CD14-positive monocyte (primary cell): Measurements from ENCODE around the gene DERL3. TPM values are rescaled to one million over a fixed set of nuclear protein-coding genes. Genes with fewer than 3 reads are reported as not detected.
A peak's percentile ranks its signal among the peaks of the same experiment; 100 is the strongest.
"Not testable (repeated sequence)": the region's sequence is repeated elsewhere in the genome, so short reads cannot be mapped to it uniquely, and the experiment has no call there.

Source experiments
- DNase-seq, 3 donors: peaks; one replicate each; pipeline ENCODE4 v3.0.0-alpha.2; 2011 to 2022
- H2AFZ ChIP-seq: 2 replicates; pipeline ENCODE4 v1.6.0; 2012; ENCODE audit warnings: mild to moderate bottlenecking, low read depth, low read length, inconsistent platforms; ENCODE audit not compliant: insufficient read depth, poor library complexity, severe bottlenecking
- H3K27ac ChIP-seq, 2 donors: 1 replicate in 1 of 2; 2 replicates in 1 of 2; pipeline ENCODE4 v1.5.1; 2012 to 2013; ENCODE audit warnings: low read length in 2 of 2, control low read depth in 1 of 2, inconsistent platforms in 1 of 2, low read depth in 1 of 2, mild to moderate bottlenecking in 1 of 2
- H3K27me3 ChIP-seq, 2 donors: one replicate each; pipeline versions ENCODE4 v1.6.0 to v1.6.1; 2011 to 2013; ENCODE audit warnings: low read length in 2 of 2; ENCODE audit not compliant: control insufficient read depth in 2 of 2, insufficient read depth in 2 of 2
- H3K36me3 ChIP-seq, 2 donors: replicated peaks in 1 of 2; 1 replicate in 1 of 2; 2 replicates in 1 of 2; pipeline versions ENCODE4 v1.5.1 to v1.6.1; 2012 to 2013; ENCODE audit warnings: low read length in 2 of 2, control low read depth in 1 of 2, inconsistent platforms in 1 of 2, mild to moderate bottlenecking in 1 of 2; ENCODE audit not compliant: insufficient read depth in 2 of 2, control insufficient read depth in 1 of 2
- H3K4me1 ChIP-seq, 2 donors: 1 replicate in 1 of 2; 2 replicates in 1 of 2; pipeline versions ENCODE4 v1.5.1 to v1.6.1; 2012 to 2013; ENCODE audit warnings: low read length in 2 of 2, control low read depth in 1 of 2, inconsistent platforms in 1 of 2, mild to moderate bottlenecking in 1 of 2, moderate library complexity in 1 of 2; ENCODE audit not compliant: insufficient read depth in 2 of 2, control insufficient read depth in 1 of 2
- H3K4me2 ChIP-seq: replicated peaks from 2 replicates; pipeline ENCODE3; 2012; ENCODE audit warnings: low read length, moderate library complexity, mild to moderate bottlenecking; ENCODE audit not compliant: poor library complexity, severe bottlenecking; ENCODE audit errors: extremely low read depth
- H3K4me3 ChIP-seq, 3 experiments: fragments of 200-600 bp in 1 of 3; sonication (generic) in 1 of 3; replicated peaks in 1 of 3; 1 replicate in 2 of 3; 2 replicates in 1 of 3; pipeline ENCODE4 v1.5.1; 2011 to 2013; ENCODE audit warnings: low read length in 3 of 3, mild to moderate bottlenecking in 3 of 3, control low read depth in 2 of 3, low read depth in 2 of 3, inconsistent platforms in 1 of 3, moderate library complexity in 1 of 3
- H3K79me2 ChIP-seq: 2 replicates; pipeline ENCODE4 v1.6.0; 2012; ENCODE audit warnings: mild to moderate bottlenecking, control low read depth, inconsistent platforms, low read length, moderate library complexity; ENCODE audit not compliant: insufficient read depth
- H3K9ac ChIP-seq: 2 replicates; pipeline ENCODE4 v1.6.0; 2017; ENCODE audit warnings: low read length, mild to moderate bottlenecking; ENCODE audit not compliant: insufficient read depth, poor library complexity, severe bottlenecking
- H3K9me3 ChIP-seq, 2 donors: replicated peaks in 1 of 2; 1 replicate in 1 of 2; 2 replicates in 1 of 2; pipeline versions ENCODE4 v1.5.1 to v1.6.1; 2012 to 2013; ENCODE audit warnings: low read length in 2 of 2, control low read depth in 1 of 2; ENCODE audit not compliant: control insufficient read depth in 1 of 2, insufficient read depth in 1 of 2
- H4K20me1 ChIP-seq: 2 replicates; pipeline ENCODE4 v1.6.0; 2012; ENCODE audit warnings: mild to moderate bottlenecking, low read length, control low read depth, moderate library complexity; ENCODE audit not compliant: insufficient read depth
- H3K27ac Mint-ChIP-seq, 7 donors: one replicate each; pipeline ENCODE4 v1.8.0; 2020; ENCODE audit warnings: mild to moderate bottlenecking in 7 of 7, mixed read lengths in 7 of 7, moderate library complexity in 6 of 7, inconsistent platforms in 2 of 7
- H3K27me3 Mint-ChIP-seq, 3 donors: one replicate each; pipeline ENCODE4 v1.8.0; 2021 to 2022; ENCODE audit warnings: low read depth in 3 of 3, mild to moderate bottlenecking in 3 of 3, mixed read lengths in 3 of 3, moderate library complexity in 3 of 3, inconsistent platforms in 1 of 3
- H3K36me3 Mint-ChIP-seq, 2 donors: one replicate each; pipeline ENCODE4 v1.8.0; 2020; ENCODE audit warnings: mixed read lengths in 2 of 2, inconsistent platforms in 1 of 2, mild to moderate bottlenecking in 1 of 2
- H3K4me1 Mint-ChIP-seq: one replicate; pipeline ENCODE4 v1.8.0; 2020; ENCODE audit warnings: mild to moderate bottlenecking, mixed read lengths
- H3K4me3 Mint-ChIP-seq, 2 donors: one replicate each; pipeline ENCODE4 v1.8.0; 2020; ENCODE audit warnings: mild to moderate bottlenecking in 2 of 2, mixed read lengths in 2 of 2, moderate library complexity in 1 of 2
- H3K9me3 Mint-ChIP-seq, 7 donors: one replicate each; pipeline ENCODE4 v1.8.0; 2020 to 2022; ENCODE audit warnings: mixed read lengths in 7 of 7, mild to moderate bottlenecking in 6 of 7, moderate library complexity in 6 of 7, inconsistent platforms in 2 of 7
- WGBS: methylation state at CpG from one replicate; pipeline ENCODE4 v1.1.5; 2013; ENCODE audit warnings: missing lambda C conversion rate; ENCODE audit not compliant: insufficient coverage; 5-methylcytosine and 5-hydroxymethylcytosine counted together
- intact Hi-C, 2 donors: fragments of 100-400 bp; cut with micrococcal nuclease; formaldehyde crosslinking; loops; one replicate each; pipeline versions ENCODE4 v1.15.0 to v1.15.1; 2023
- polyA plus RNA-seq, 3 donors: library from polyadenylated mRNA; depleted of rRNA in 1 of 3; unstranded in 2 of 3; stranded (reverse) in 1 of 3; fragments of 300-500 nt in 2 of 3; fragments of >200 nt in 1 of 3; fragmentation: Illumina TruSeq in 2 of 3; gene quantifications; 1 replicate in 2 of 3; 2 replicates in 1 of 3; pipeline ENCODE4 v1.2.3, GENCODE V29; 2012 to 2021
- TF ChIP-seq, protein P1 (sequence below): fragments of 200-600 bp; IDR thresholded peaks from one replicate; pipeline ENCODE4 v1.8.0; 2022; ENCODE audit warnings: antibody characterized with exemption, mild to moderate bottlenecking

DERL3 gene
- polyA plus RNA-seq, 3 donors: 0.23 to 0.64 (median 0.28) TPM

DNA sequence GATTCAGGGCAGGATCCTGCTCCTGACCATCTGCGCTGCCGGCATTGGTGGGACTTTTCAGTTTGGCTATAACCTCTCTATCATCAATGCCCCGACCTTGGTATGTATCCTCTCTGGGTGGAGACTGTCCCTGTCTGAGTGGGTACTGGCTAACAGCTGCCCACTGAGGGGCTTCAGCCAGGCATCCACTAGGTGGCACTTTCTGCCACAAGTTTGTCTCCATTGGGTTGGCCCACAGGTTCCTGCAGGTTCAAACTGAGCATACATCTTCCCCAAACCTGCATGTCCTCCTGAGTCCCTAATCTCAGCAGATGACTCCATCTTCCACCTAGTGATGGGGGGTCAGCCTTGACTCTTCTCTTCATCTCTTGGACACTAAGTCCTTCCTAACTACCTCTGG lies 23.3 kb upstream of the DERL3 start:
- Histone ChIP-seq H3K4me2 (no peak overlapping the region), H3K4me1 (peaks cover 10% of the 10 kb centered on the region in 2 donors), H3K27me3 (no peaks in the 10 kb centered on the region), H4K20me1 (no peaks in the 10 kb centered on the region), H3K9ac (no peak overlapping the region), H3K79me2 (no peaks in the 10 kb centered on the region), H3K9me3 (no peaks in the 10 kb centered on the region), H3K27ac (no peak overlapping the region), H3K36me3 (no peaks in the 10 kb centered on the region), H2AFZ (no peak overlapping the region), H3K4me3 (no peak overlapping the region)
- no CpG with 5 or more reads among the region's 3 CpGs for WGBS
- TF ChIP-seq, protein P1, sequence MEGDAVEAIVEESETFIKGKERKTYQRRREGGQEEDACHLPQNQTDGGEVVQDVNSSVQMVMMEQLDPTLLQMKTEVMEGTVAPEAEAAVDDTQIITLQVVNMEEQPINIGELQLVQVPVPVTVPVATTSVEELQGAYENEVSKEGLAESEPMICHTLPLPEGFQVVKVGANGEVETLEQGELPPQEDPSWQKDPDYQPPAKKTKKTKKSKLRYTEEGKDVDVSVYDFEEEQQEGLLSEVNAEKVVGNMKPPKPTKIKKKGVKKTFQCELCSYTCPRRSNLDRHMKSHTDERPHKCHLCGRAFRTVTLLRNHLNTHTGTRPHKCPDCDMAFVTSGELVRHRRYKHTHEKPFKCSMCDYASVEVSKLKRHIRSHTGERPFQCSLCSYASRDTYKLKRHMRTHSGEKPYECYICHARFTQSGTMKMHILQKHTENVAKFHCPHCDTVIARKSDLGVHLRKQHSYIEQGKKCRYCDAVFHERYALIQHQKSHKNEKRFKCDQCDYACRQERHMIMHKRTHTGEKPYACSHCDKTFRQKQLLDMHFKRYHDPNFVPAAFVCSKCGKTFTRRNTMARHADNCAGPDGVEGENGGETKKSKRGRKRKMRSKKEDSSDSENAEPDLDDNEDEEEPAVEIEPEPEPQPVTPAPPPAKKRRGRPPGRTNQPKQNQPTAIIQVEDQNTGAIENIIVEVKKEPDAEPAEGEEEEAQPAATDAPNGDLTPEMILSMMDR: peak; percentile 45
- Mint-ChIP-seq H3K27ac (no peak overlapping the region), H3K4me1 (peaks cover 8% of the 10 kb centered on the region), H3K27me3 (peaks cover 0 to 4% (median 0%) of the 10 kb centered on the region in 3 donors), H3K36me3 (peaks cover 0 to 2% of the 10 kb centered on the region in 2 donors), H3K9me3 (no peaks in the 10 kb centered on the region), H3K4me3 (peak overlapping the region in 1 of 2 donors; percentile 12)
- intact Hi-C loops: no loop called here
- DNase-seq: peak in 1 of 3 donors; percentile 17

DNA sequence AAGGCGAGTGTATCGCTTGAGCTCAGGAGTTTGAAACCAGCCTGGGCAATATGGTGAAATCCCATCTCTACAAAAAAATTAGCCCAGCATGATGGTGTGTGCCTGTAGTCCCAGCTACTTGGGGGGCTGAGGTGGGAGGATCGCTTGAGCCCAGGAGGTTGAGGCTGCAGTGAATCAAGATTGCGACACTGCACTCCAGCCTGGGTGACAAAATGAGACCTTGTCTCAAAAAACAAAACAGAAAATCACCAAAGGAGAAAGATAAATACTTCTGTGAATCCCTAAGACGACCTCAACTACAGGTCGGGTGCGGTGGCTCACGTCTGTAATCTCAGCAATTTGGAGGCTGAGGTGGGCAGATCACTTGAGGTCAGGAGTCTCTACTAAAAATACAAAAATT lies 21.4 kb upstream of the DERL3 start:
- H3K27me3 ChIP-seq, H3K4me2 ChIP-seq, H3K9ac ChIP-seq, H3K79me2 ChIP-seq, H3K9me3 ChIP-seq, H4K20me1 ChIP-seq, H3K9me3 Mint-ChIP-seq, intact Hi-C loops, H3K27ac ChIP-seq, H3K36me3 ChIP-seq, H3K27ac Mint-ChIP-seq, H3K36me3 Mint-ChIP-seq, H3K4me3 Mint-ChIP-seq, H3K4me3 ChIP-seq, H3K27me3 Mint-ChIP-seq, DNase-seq, H2AFZ ChIP-seq: not testable (repeated sequence)
- no CpG with 5 or more reads among the region's 8 CpGs for WGBS
- peaks cover 16% of the 10 kb centered on the region for H3K4me1 Mint-ChIP-seq
- peaks cover 16 to 18% of the 10 kb centered on the region in 2 donors for H3K4me1 ChIP-seq
